WTC11 (cell line): ENCODE data around the gene NEURL2.

ENCODE experiments used
- ATF2 ChIP-seq: sonication (generic); formaldehyde crosslinking; IDR thresholded peaks from 2 replicates; pipeline ENCODE4 v1.8.1; 2022; ENCODE audit warnings: low read depth, missing genetic modification reagents, borderline replicate concordance
- CTCF ChIP-seq: fragments of 200-600 bp; IDR thresholded peaks from 2 replicates; pipeline ENCODE4 v1.8.0; 2022; ENCODE audit warnings: antibody characterized with exemption
- E2F1 ChIP-seq: sonication (generic); formaldehyde crosslinking; IDR thresholded peaks from 2 replicates; pipeline ENCODE4 v1.8.0; 2022; ENCODE audit warnings: mild to moderate bottlenecking, missing genetic modification reagents
- E2F4 ChIP-seq: sonication (generic); formaldehyde crosslinking; IDR thresholded peaks from 2 replicates; pipeline ENCODE4 v1.8.1; 2022; ENCODE audit warnings: low read depth, mild to moderate bottlenecking, moderate library complexity, missing genetic modification reagents, borderline replicate concordance
- FOXK1 ChIP-seq: sonication (generic); formaldehyde crosslinking; IDR thresholded peaks from 2 replicates; pipeline ENCODE4 v1.8.0; 2022; ENCODE audit warnings: mild to moderate bottlenecking, moderate library complexity, missing genetic modification reagents
- KAT7 ChIP-seq: sonication (generic); formaldehyde crosslinking; IDR thresholded peaks from 2 replicates; pipeline ENCODE4 v1.8.1; 2023; ENCODE audit warnings: missing genetic modification reagents, mild to moderate bottlenecking, borderline replicate concordance
- SMAD3 ChIP-seq: sonication (generic); formaldehyde crosslinking; IDR thresholded peaks from 2 replicates; pipeline ENCODE4 v1.8.0; 2022; ENCODE audit warnings: missing genetic modification reagents, mild to moderate bottlenecking, borderline replicate concordance
- ZNF532 ChIP-seq: fragments of 250-450 bp; sonication (Bioruptor Pico); IDR thresholded peaks from 2 replicates; pipeline ENCODE4 v1.9.0; 2021; ENCODE audit warnings: mild to moderate bottlenecking, borderline replicate concordance

GRCh38 chr20:45908084-45908483 lies 17.1 kb upstream of the NEURL2 start:
- no peak for TF ChIP-seq CTCF
- TF ChIP-seq E2F1 = no peak
- no peak for TF ChIP-seq KAT7 (CRISPR knock-in tag)
- no peak for TF ChIP-seq ATF2 (CRISPR knock-in tag)
- no peak for TF ChIP-seq FOXK1 (CRISPR knock-in tag)
- no peak for TF ChIP-seq E2F4 (CRISPR knock-in tag)
- no peak for TF ChIP-seq SMAD3 (CRISPR knock-in tag)
- TF ChIP-seq ZNF532 (CRISPR knock-in tag) = no peak
